GM18505 (cell line): ENCODE results near the gene CAPN3.
"Not testable (repeated sequence)": the region's sequence is repeated elsewhere in the genome, so short reads cannot be mapped to it uniquely, and the experiment has no call there.

Experiments used
- ATAC-seq: cut with Tn5 transposase; IDR thresholded peaks from one replicate; pipeline ENCODE4 v1.9.1; 2021; ENCODE audit not compliant: unreplicated experiment
- POLR2A ChIP-seq: IDR thresholded peaks from 4 replicates; pipeline ENCODE4 v1.6.1; 2011; ENCODE audit warnings: borderline replicate concordance; ENCODE audit not compliant: insufficient read depth, insufficient read length; ENCODE audit errors: extremely low read depth

The CAPN3 gene

DNA sequence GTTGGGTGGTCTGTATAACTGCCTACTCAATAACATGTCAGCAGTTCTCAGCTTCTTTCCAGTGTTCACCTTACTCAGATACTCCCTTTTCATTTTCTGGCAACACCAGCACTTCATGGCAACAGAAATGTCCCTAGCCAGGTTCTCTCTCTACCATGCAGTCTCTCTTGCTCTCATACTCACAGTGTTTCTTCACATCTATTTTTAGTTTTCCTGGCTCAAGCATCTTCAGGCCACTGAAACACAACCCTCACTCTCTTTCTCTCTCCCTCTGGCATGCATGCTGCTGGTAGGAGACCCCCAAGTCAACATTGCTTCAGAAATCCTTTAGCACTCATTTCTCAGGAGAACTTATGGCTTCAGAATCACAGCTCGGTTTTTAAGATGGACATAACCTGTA lies at the start of gene CAPN3:
Gene CAPN3, plus strand, starts transcription at position 253 of the 400 bp plus-strand sequence. CDS start 305 bp downstream, outside the sequence.
- no peak for TF ChIP-seq POLR2A
- no peak for ATAC-seq

DNA sequence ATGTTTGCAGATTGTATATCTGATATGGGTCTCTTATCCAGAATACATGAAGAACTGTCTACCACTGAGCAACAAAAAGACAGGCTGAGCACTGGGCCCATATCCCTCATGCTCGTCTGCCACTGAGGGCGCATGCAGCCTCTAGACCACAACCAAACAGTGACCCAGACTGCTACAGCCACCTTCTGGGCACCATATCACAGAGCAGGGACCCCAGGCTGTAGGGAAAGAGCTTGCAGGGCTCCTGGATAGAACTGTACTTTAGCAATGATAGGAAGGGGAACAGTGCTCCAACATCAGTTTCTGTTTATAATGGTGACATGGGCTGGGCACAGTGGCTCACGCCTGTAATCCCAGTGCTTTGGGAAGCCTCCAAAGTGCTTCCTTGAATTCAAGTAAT lies 45.8 kb upstream of the CAPN3 start:
- no peak for ATAC-seq
- TF ChIP-seq POLR2A, result no peak

DNA sequence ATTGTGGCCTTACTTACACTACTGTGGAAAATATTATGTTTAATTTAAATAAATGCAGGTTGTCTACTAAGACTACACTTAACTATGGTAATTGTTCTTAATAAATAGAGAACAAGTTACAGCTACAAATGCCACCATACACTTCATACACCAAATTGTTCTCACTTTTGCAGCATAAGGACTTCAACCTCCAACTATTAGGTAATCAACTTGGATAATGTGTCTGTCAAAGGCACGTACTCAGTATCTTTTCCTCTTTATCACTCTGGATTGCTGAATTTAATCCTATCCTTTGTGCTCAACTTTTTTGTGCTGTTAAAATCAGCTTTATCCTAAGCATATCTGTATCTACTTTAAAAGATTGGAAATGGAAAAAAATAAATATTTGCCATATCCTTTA lies 44.5 kb upstream of the CAPN3 start:
- ATAC-seq, result no peak
- TF ChIP-seq POLR2A, result no peak

DNA sequence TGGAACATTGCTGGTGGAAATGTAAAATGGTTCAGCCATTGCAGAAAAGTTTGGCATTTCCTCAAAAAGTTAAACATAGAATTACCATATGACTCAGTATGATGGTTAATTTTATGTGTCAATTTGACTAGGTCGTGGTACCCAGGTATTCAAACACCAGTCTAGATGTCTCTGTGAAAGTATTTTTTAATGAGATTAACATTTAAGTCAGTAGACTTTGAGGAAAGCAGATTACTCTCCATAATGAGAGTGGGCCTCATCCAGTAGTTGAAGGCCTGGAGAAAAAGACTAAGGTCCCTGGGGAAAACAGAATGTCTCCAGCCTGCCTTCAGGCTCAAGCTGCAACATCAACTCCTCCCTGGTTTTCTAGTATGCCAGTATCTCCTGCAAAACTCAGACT lies 43.8 kb upstream of the CAPN3 start:
- no peak for ATAC-seq
- no peak for TF ChIP-seq POLR2A

DNA sequence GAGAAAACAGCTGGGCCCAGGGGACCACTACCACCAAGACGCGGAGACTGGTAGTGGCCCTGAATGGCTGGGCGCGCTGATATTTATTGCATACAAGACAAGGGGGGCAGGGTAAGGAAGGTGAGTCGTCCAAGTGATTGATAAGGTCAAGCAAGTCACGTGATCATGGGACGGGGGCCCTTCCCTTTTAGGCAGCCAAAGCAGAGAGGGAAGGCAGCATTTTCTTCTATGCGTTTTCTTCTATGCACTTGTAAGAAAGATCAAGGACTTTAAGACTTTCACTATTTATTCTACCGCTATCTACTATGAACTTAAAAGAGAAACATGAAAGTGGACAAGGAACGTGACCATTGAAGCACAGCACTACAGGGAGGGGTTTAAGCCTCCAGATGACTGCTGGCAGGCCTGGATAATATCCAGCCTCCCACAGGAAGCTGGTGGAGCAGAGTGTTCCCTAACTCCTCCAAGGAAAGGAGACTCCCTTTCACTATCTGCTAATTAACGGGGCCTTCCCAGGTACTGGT lies 43.0 kb upstream of the CAPN3 start:
- not testable (repeated sequence) for ATAC-seq

DNA sequence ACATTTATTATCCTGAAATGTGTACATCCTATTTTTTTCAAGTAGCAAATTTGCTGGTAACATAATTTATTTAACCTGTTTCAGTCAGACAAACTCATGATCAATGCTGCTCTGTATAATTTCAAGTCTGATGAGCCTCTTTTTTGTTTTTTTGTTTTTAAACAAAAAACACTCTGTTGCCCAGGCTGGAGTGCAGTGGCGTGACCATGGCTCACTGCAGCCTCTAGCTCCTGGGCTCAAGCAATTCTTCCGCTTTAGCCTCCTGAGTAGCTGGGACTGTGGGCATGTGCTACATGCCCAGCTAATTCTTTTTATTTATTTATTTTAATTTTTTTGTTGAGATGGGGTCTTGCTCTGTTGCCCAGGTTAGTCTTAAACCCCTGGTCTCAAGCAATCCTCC lies 40.1 kb upstream of the CAPN3 start:
- ATAC-seq, result no peak
- TF ChIP-seq POLR2A, result no peak

DNA sequence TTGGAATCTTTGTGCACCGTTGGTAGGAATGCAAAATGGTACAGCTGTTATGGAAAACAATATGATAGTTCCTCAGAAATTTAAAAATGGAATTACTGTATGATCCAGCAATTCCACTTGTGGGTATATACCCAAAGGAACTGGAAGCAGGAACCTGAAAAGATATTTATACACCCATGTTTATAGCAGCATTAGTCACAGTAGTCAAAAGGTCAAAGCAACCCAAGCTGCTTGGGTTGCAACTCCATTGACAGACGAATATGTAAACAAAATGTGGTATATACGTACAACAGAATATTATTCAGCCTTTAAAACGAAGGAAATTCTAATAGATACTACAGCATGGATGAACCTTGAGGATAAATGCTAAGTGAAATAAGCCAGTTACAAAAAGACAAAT lies 35.0 kb upstream of the CAPN3 start:
- TF ChIP-seq POLR2A, result no peak
- ATAC-seq, result no peak

DNA sequence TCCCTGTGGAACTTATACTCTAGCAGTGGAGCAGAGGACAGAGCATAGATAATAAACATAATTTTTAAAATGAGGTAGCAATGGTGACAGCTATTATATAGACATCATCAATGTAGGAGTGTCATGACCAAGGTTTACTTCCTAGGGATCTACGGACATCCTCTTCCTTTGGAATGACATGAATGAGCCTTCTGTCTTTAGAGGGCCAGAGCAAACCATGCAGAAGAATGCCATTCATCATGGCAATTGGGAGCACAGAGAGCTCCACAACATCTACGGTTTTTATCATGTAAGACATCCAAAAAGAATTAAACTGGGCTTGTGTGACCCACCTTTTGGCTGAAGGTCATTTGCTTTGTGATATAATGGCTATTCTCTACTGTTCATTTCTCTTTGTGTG lies 30.1 kb upstream of the CAPN3 start:
- no peak for ATAC-seq
- TF ChIP-seq POLR2A, result no peak

DNA sequence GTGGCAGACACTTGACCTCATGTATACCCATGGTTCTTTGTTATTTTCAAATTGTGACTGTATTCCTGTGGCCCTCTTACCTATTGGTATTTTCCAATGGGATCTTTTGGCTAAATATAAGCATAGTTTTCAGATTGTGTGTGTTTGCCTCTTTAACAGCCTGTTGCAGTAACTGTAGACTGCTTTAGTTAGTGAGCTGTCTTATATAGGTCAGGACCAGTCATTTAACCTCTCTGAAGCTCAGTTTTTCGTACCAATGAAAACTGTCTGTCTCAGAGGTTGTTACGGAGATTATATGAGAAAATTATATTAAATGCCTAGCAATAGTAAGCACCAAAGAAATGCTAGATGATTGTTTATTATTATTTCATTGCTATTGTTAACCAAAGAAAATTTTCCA lies 29.3 kb upstream of the CAPN3 start:
- ATAC-seq, result no peak
- TF ChIP-seq POLR2A, result no peak

DNA sequence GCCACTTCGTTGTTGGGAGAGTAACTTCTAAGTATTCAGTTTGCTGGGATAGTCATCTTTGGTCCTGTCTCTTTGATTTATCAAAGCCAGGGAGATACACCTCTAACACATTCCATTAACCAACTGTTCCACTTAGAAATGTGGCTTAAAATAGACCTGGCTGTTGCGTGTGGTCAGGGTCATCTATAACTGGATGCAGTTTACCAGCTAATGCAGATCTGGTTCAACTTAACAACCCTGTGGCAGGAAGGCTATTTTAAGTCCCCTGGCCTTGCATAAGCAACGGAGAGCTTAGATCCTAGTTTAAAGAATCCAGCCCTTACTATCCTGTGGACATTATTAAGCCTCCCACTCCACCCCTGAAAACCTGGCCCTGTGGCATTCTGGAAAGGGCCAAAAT lies 28.1 kb upstream of the CAPN3 start:
- ATAC-seq, result no peak
- TF ChIP-seq POLR2A, result no peak

DNA sequence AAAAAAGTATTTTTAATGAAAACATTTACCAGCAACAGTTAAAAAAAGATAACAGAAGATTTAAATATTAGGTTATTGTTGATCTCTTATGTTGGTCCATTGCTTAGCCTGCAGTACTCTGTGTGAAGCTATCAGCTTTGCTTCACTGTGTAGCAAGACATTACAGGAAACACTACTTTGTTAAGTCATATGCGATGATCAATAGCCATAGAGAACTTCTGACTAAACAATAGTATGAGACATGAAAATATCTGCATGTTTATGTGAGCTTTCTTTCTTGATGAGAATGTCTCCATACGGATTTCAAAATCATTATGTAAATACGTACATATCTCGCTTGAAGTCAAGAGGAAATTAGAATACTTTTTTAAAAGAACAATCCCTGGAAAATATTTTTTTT lies 27.0 kb upstream of the CAPN3 start:
- ATAC-seq, result no peak
- TF ChIP-seq POLR2A, result no peak

DNA sequence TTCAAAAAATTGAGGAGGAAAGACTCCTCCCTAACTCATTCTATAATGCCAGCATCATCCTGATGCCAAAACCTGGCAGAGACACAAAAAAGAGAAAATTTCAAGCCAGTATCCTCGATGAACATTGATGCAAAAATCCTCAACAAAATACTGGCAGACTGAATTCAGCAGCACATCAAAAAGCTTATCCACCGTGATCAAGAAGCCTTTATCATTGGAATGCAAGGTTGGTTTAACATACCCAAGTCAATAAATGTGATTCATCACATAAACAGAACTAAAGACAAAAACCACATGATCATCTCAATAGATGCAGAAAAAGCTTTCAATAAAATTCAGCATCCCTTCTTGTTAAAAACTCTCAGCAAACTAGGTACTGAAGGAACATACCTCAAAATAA lies 24.2 kb upstream of the CAPN3 start:
- TF ChIP-seq POLR2A, result no peak
- ATAC-seq, result no peak

DNA sequence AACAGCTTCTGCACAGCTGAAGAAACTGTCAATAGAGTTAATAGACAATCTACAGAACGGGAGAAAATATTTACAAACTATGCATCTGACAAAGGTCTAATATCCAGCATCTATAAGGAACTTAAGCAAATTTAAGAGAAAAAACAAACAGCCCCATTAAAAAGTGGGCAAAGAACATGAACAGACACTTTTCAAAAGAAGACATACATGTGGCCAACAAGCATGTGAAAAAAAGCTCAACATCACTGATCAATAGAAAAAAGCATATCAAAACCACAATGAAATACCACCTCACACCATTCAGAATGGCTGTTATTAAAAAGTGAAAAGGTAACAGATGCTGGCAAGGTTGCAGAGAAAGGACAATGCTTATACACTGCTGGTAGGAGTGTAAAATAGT lies 22.7 kb upstream of the CAPN3 start:
- ATAC-seq, result not testable (repeated sequence)

DNA sequence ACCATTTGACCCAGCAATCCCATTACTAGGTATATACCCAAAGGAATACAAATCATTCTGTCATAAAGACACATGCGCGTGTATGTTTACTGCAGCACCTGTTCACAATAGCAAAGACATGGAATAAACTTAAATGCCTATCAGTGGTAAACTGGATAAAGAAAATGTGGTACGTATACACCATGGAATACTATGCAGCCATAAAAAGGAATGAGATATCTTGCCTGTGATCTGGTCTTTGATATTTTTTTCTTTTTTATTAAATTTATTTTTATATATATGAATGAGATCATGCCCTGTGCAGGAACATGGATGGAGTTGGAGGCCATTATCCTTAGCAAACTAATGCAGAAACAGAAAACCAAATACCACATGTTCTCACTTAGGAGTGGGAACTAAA lies 22.2 kb upstream of the CAPN3 start:
- ATAC-seq, result not testable (repeated sequence)

DNA sequence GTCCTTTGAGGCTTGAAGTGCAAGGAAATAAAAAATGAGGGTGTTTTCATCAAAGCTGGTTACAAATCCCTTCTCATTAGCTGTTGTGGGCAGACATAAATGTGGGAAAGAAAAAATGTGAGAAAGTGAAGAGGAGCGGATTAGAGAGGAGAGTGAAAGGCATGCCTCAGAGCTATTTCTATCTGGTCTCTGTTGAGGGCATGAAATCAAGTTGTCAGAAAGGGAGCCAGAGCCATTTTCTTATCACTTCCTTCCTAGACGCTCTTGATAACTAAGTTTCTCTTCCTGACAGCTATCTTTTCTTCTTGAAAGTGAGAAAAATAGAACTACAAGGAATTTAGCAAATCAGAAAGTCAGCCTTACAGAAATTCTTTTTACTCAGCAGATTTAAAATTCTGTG lies 20.8 kb upstream of the CAPN3 start:
- TF ChIP-seq POLR2A, result no peak

More for the DNA sequence above, 20.8 kb upstream of the CAPN3 start:
- no peak for ATAC-seq
